Ascending aorta (tissue), 2 donors: ENCODE measurements around the gene ENGASE. TPM values are rescaled to one million over a fixed set of nuclear protein-coding genes. Genes with fewer than 3 reads are reported as not detected.

Experiments
- DNase-seq, 2 donors: peaks; one replicate each; pipeline ENCODE4 v3.0.0-alpha.2; 2019; ENCODE audit warnings: low spot score in 2 of 2
- H3K27ac ChIP-seq, 2 donors: fragments of 200-600 bp; sonication (generic); one replicate each; pipeline ENCODE4 v1.5.1; 2016 to 2017; ENCODE audit warnings: mild to moderate bottlenecking in 1 of 2
- H3K27me3 ChIP-seq: fragments of 200-600 bp; sonication (generic); one replicate; pipeline ENCODE4 v1.5.1; 2017
- H3K36me3 ChIP-seq, 2 donors: fragments of 200-600 bp; sonication (generic); one replicate each; pipeline ENCODE4 v1.5.1; 2016
- H3K4me1 ChIP-seq, 2 donors: fragments of 200-600 bp; sonication (generic); one replicate each; pipeline ENCODE4 v1.5.1; 2016 to 2017; ENCODE audit warnings: mild to moderate bottlenecking in 1 of 2
- H3K4me3 ChIP-seq, 2 donors: fragments of 200-600 bp; sonication (generic); one replicate each; pipeline ENCODE4 v1.5.1; 2016 to 2017; ENCODE audit warnings: mild to moderate bottlenecking in 1 of 2
- H3K9me3 ChIP-seq, 2 donors: fragments of 200-600 bp; sonication (generic); one replicate each; pipeline ENCODE4 v1.5.1; 2016
- intact Hi-C: fragments of 100-400 bp; cut with DNase I; formaldehyde crosslinking; loops from one replicate; pipeline ENCODE4 v1.15.1; 2023
- total RNA-seq: library from RNA; depleted of rRNA; stranded (reverse); fragments of >200 nt; gene quantifications from one replicate; pipeline ENCODE4 v1.1.0, GENCODE V29; 2016
- TF ChIP-seq, protein P1 (sequence below), 3 experiments: fragments of 200-600 bp in 2 of 3; fragments of 450-650 bp in 1 of 3; sonication (generic) in 2 of 3; IDR thresholded peaks; one replicate each; pipeline ENCODE4 v1.5.1; 2016 to 2019; ENCODE audit warnings: antibody characterized with exemption in 3 of 3, mild to moderate bottlenecking in 1 of 3, moderate library complexity in 1 of 3

Gene ENGASE
- total RNA-seq, 1 donor from 2014 or later = 13.2 TPM

DNA sequence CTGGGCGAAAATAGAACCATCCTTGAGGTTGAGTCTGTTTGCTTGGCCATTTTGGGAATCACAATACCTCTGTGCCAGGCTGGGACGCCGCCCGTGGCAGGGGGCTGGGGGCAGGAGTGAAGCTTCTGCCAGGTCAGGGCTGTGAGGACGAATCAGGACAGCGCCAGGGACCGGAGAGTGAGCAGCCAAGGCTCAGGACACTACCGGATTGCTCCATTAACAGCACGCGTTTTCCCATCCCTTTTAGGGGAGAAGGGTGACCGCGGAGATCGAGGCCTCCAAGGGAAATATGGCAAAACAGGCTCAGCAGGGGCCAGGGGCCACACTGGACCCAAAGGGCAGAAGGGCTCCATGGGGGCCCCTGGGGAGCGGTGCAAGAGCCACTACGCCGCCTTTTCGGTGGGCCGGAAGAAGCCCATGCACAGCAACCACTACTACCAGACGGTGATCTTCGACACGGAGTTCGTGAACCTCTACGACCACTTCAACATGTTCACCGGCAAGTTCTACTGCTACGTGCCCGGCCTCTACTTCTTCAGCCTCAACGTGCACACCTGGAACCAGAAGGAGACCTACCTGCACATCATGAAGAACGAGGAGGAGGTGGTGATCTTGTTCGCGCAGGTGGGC is 27.2 kb upstream of the ENGASE start:
- Histone ChIP-seq H3K4me3 (no peak overlapping the region), H3K27ac (peak overlapping the region; percentile 46 to 68), H3K9me3 (no peaks in the 10 kb centered on the region), H3K27me3 (no peaks in the 10 kb centered on the region), H3K4me1 (peaks cover 10 to 13% of the 10 kb centered on the region in 2 donors), H3K36me3 (peaks cover 9 to 52% of the 10 kb centered on the region in 2 donors)
- intact Hi-C loops = no loop called here
- no peak for DNase-seq
- TF ChIP-seq, protein P1, sequence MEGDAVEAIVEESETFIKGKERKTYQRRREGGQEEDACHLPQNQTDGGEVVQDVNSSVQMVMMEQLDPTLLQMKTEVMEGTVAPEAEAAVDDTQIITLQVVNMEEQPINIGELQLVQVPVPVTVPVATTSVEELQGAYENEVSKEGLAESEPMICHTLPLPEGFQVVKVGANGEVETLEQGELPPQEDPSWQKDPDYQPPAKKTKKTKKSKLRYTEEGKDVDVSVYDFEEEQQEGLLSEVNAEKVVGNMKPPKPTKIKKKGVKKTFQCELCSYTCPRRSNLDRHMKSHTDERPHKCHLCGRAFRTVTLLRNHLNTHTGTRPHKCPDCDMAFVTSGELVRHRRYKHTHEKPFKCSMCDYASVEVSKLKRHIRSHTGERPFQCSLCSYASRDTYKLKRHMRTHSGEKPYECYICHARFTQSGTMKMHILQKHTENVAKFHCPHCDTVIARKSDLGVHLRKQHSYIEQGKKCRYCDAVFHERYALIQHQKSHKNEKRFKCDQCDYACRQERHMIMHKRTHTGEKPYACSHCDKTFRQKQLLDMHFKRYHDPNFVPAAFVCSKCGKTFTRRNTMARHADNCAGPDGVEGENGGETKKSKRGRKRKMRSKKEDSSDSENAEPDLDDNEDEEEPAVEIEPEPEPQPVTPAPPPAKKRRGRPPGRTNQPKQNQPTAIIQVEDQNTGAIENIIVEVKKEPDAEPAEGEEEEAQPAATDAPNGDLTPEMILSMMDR (IDR thresholded peaks at IDR 0.05) = no peak

DNA sequence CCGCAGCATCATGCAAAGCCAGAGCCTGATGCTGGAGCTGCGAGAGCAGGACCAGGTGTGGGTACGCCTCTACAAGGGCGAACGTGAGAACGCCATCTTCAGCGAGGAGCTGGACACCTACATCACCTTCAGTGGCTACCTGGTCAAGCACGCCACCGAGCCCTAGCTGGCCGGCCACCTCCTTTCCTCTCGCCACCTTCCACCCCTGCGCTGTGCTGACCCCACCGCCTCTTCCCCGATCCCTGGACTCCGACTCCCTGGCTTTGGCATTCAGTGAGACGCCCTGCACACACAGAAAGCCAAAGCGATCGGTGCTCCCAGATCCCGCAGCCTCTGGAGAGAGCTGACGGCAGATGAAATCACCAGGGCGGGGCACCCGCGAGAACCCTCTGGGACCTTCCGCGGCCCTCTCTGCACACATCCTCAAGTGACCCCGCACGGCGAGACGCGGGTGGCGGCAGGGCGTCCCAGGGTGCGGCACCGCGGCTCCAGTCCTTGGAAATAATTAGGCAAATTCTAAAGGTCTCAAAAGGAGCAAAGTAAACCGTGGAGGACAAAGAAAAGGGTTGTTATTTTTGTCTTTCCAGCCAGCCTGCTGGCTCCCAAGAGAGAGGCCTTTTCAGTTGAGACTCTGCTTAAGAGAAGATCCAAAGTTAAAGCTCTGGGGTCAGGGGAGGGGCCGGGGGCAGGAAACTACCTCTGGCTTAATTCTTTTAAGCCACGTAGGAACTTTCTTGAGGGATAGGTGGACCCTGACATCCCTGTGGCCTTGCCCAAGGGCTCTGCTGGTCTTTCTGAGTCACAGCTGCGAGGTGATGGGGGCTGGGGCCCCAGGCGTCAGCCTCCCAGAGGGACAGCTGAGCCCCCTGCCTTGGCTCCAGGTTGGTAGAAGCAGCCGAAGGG is 26.4 kb upstream of the ENGASE start:
- H3K36me3 ChIP-seq = peaks cover 9 to 52% of the 10 kb centered on the region in 2 donors
- intact Hi-C loops = no loop called here
- no peaks in the 10 kb centered on the region for H3K27me3 ChIP-seq
- DNase-seq = no peak
- H3K9me3 ChIP-seq = no peaks in the 10 kb centered on the region
- H3K27ac ChIP-seq = peak overlapping the region in 1 of 2 donors; percentile 68
- no peak overlapping the region for H3K4me3 ChIP-seq
- TF ChIP-seq, protein P1 (IDR thresholded peaks at IDR 0.05) = no peak
- H3K4me1 ChIP-seq = peaks cover 10 to 20% of the 10 kb centered on the region in 2 donors

DNA sequence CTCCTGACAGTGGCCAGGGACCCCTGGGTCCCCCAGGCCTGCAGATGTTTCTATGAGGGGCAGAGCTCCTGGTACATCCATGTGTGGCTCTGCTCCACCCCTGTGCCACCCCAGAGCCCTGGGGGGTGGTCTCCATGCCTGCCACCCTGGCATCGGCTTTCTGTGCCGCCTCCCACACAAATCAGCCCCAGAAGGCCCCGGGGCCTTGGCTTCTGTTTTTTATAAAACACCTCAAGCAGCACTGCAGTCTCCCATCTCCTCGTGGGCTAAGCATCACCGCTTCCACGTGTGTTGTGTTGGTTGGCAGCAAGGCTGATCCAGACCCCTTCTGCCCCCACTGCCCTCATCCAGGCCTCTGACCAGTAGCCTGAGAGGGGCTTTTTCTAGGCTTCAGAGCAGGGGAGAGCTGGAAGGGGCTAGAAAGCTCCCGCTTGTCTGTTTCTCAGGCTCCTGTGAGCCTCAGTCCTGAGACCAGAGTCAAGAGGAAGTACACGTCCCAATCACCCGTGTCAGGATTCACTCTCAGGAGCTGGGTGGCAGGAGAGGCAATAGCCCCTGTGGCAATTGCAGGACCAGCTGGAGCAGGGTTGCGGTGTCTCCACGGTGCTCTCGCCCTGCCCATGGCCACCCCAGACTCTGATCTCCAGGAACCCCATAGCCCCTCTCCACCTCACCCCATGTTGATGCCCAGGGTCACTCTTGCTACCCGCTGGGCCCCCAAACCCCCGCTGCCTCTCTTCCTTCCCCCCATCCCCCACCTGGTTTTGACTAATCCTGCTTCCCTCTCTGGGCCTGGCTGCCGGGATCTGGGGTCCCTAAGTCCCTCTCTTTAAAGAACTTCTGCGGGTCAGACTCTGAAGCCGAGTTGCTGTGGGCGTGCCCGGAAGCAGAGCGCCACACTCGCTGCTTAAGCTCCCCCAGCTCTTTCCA is 25.5 kb upstream of the ENGASE start:
- DNase-seq = no peak
- TF ChIP-seq, protein P1 (IDR thresholded peaks at IDR 0.05) = no peak
- H3K27ac ChIP-seq = peak overlapping the region in 1 of 2 donors; percentile 22
- intact Hi-C loops = no loop called here
- no peak overlapping the region for H3K4me3 ChIP-seq
- peaks cover 0 to 7% of the 10 kb centered on the region in 2 donors for H3K9me3 ChIP-seq
- H3K27me3 ChIP-seq = no peaks in the 10 kb centered on the region
- H3K4me1 ChIP-seq = peaks cover 13 to 28% of the 10 kb centered on the region in 2 donors
- peaks cover 9 to 49% of the 10 kb centered on the region in 2 donors for H3K36me3 ChIP-seq

DNA sequence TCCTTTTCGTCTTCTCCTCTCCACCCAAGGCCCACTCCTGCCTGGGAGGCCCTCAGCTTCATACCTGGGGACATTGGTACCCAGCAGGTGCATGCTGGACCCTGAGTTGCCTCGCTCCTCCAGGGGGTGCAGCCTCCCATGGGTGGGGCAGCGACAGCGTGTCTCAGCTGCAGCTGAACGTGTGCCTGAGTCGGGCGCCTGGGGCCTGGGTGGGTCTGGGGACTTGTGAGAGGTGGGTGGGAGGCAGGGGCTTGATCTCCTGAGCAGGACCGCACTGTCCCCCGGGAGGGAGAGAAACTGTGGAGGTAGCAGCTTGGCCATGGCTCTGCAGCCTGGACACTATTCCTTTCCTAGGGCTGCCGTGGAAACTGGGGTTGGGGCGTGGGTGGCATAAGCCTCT is 24.8 kb upstream of the ENGASE start:
- H3K4me3 ChIP-seq = no peak overlapping the region
- H3K36me3 ChIP-seq = peaks cover 6 to 41% of the 10 kb centered on the region in 2 donors
- intact Hi-C loops = no loop called here
- no peak overlapping the region for H3K27ac ChIP-seq
- DNase-seq = no peak
- no peaks in the 10 kb centered on the region for H3K27me3 ChIP-seq
- peaks cover 13 to 35% of the 10 kb centered on the region in 2 donors for H3K4me1 ChIP-seq
- TF ChIP-seq, protein P1 (IDR thresholded peaks at IDR 0.05) = no peak
- H3K9me3 ChIP-seq = peaks cover 0 to 8% of the 10 kb centered on the region in 2 donors

DNA sequence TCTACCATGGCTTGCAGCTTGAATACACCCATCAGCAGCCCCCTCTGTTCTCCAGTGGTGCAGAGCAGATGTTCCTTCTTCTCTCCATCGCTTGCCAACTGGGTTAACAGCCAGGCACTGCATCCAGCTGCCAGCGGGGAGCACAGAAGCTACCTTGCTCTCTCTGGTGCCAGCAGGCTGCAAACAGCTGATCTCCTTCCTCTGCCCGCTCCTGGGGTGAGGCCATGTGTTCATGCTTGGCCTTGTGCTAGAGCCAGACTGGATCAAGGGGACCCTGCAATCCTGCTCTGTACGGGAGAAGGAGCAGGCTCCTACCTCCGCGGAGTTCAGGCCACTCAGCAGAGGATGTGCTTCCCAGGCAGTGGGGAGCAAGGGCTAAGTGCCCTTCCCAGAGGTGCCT is 24.1 kb upstream of the ENGASE start:
- TF ChIP-seq, protein P1 (IDR thresholded peaks at IDR 0.05) = no peak
- Histone ChIP-seq H3K4me3 (no peak overlapping the region), H3K36me3 (peaks cover 6 to 40% of the 10 kb centered on the region in 2 donors), H3K9me3 (peaks cover 0 to 8% of the 10 kb centered on the region in 2 donors), H3K27me3 (no peaks in the 10 kb centered on the region), H3K27ac (no peak overlapping the region), H3K4me1 (peaks cover 13 to 39% of the 10 kb centered on the region in 2 donors)
- intact Hi-C loops = no loop called here
- DNase-seq = no peak
